Peyer's patch (tissue), 4 donors: ENCODE data around the gene KIF23.

Experiments used
- POLR2A ChIP-seq, 2 donors: fragments of 450-650 bp; IDR thresholded peaks; one replicate each; pipeline ENCODE4 v1.5.1; 2017; ENCODE audit warnings: antibody characterized with exemption in 2 of 2, mild to moderate bottlenecking in 2 of 2, moderate library complexity in 2 of 2
- TF ChIP-seq, protein P1 (sequence below), 6 experiments: fragments of 450-650 bp in 4 of 6; fragments of 200-600 bp in 2 of 6; sonication (generic) in 1 of 6; IDR thresholded peaks; one replicate each; pipeline ENCODE4 v1.5.1; 2017 to 2019; ENCODE audit warnings: antibody characterized with exemption in 6 of 6, mild to moderate bottlenecking in 3 of 6, moderate library complexity in 1 of 6

DNA sequence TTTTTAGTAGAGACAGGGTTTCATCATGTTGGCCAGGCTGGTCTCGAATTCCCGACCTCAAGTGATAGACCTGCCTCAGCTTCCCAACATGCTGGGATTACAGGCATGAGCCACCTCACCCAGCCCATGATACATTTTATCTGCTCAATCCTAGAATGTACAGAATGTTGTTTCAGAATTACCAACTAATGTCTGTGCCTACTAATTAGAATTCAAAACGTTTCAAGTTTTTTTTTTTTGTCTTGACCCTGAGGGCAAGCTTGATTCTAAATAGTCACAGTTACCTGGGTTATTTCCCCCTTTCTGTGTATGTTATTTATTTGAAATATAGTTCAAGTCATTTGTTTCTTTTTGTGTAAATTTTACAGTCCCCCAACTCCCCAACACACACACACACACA, 5.3 kb upstream of the KIF23 start:
- no peak for TF ChIP-seq POLR2A (IDR thresholded peaks at IDR 0.05)
- TF ChIP-seq, protein P1, sequence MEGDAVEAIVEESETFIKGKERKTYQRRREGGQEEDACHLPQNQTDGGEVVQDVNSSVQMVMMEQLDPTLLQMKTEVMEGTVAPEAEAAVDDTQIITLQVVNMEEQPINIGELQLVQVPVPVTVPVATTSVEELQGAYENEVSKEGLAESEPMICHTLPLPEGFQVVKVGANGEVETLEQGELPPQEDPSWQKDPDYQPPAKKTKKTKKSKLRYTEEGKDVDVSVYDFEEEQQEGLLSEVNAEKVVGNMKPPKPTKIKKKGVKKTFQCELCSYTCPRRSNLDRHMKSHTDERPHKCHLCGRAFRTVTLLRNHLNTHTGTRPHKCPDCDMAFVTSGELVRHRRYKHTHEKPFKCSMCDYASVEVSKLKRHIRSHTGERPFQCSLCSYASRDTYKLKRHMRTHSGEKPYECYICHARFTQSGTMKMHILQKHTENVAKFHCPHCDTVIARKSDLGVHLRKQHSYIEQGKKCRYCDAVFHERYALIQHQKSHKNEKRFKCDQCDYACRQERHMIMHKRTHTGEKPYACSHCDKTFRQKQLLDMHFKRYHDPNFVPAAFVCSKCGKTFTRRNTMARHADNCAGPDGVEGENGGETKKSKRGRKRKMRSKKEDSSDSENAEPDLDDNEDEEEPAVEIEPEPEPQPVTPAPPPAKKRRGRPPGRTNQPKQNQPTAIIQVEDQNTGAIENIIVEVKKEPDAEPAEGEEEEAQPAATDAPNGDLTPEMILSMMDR (IDR thresholded peaks at IDR 0.05): no peak
